Measurements from ENCODE around the gene ANKS6. TPM values are rescaled to one million over a fixed set of nuclear protein-coding genes. Genes with fewer than 3 reads are reported as not detected.

ANKS6 gene
- total RNA-seq, 1 experiment from 2014 or later, result 16.4 TPM

DNA sequence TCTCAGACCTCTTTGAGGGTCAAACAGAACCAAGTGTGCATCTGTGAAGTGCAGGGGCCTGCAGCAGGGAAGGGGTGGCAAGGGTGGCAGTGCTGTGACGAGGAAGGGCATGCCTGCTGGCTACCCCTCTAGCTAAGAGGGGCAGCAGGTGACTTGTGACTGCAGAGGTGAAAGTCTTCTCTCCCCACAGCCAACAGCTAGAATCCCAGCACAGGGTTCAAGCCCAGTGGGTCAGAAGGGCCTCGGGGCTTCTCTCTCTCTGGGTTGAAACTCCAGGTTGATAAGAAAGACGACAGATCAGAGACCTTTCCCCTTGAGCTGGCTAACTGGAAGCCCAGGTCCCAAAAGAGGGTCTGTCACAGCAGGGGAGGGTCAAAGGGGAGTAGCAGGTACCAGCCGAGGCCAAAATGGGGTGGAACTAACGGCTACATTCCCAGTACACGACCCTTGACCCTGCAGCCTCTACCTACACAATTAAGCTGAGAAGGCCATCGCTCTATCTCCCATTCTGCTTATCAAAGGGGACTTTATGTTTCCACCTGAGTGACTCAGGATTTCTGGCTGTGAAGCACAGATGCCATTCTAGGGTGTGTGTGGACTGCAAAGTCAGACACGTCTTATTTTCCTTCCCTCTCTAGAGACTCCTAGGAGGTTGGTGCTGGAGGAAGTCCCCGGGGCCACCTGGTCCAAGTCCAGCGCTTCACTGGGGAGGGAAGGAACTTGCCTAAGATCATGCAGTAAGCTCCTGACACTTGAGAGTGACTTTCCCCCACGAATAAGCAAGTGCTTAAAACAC is 14.6 kb downstream of the ANKS6 start:
- in situ Hi-C loops (cut with HindIII; ENCODE audit: low pct_unique_long_range_greater_than_20kb, low sequenced_read_pairs), result no loop called here
- DNase-seq (ENCODE audit: low read depth, low spot score), result no peak

GRCh38 chr9:98780059-98780749 is 16.2 kb downstream of the ANKS6 start:
- in situ Hi-C loops (cut with HindIII; ENCODE audit: low pct_unique_long_range_greater_than_20kb, low sequenced_read_pairs), result no loop called here
- DNase-seq (ENCODE audit: low read depth, low spot score), result no peak

DNA sequence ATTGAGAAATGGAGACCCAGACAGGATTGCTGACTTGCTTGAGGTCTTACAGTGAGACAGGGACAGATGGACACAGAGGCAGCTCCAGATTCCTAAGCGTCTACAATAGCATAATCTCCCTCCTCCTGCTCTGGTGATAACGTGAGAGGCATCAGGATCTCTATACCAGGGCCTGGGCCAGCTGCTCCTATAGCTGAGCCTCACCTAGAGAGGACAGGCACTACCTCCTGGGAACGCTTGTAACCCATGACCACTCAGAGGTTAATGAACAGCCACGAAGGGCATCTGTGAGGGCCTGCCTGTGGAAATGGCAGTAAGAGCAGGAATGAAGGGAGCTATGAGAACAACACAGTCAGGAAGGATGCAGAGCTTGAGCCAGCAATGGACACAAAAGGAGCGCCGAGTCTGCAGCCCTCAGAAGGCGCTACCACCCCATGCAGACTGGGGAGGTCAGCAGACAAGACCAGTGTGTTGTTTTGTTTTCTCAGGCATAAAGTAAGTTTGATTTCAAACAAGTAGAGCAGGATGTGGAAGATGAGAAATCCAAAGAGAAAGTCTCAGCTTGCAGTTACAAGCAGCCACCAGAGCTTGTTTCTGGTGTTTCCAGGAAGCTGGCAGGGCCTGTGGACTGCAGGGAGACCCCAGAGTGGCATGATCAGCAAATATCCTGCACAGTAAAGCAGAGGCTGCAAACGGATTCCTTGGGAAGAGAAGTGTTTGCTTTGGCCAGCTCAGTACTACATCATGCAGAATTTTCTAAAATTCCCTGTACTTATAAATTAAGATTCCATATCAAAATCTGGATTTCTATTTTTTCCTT is 17.4 kb downstream of the ANKS6 start:
- in situ Hi-C loops (cut with HindIII; ENCODE audit: low pct_unique_long_range_greater_than_20kb, low sequenced_read_pairs), result no loop called here
- DNase-seq (ENCODE audit: low read depth, low spot score), result no peak

- DNase-seq (ENCODE audit: low read depth, low spot score), result no peak
- in situ Hi-C loops (cut with HindIII; ENCODE audit: low pct_unique_long_range_greater_than_20kb, low sequenced_read_pairs), result no loop called here
These were observed 18.1 kb downstream of the ANKS6 start for GRCh38 chr9:98778251-98778650.

DNA sequence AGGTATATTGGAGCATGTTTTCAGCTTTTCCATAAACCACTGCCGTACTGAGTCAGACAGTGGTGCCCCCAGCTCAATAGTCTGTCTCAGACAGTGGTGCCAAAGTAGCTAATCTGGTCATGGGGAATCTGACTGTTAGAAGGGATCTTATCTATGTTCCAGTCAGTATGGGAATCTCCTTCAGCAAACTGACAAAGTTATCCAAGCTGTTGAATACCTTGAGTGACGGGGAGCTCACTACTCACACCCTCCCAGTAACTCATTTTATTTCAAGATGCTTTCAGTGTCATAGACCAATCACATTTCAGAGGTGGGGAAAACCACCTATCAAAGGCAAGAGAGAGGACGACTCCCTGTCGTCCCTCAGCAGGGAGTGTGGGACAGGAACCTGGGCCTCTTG is 18.7 kb downstream of the ANKS6 start:
- DNase-seq (ENCODE audit: low read depth, low spot score), result no peak
- in situ Hi-C loops (cut with HindIII; ENCODE audit: low pct_unique_long_range_greater_than_20kb, low sequenced_read_pairs), result no loop called here

DNA sequence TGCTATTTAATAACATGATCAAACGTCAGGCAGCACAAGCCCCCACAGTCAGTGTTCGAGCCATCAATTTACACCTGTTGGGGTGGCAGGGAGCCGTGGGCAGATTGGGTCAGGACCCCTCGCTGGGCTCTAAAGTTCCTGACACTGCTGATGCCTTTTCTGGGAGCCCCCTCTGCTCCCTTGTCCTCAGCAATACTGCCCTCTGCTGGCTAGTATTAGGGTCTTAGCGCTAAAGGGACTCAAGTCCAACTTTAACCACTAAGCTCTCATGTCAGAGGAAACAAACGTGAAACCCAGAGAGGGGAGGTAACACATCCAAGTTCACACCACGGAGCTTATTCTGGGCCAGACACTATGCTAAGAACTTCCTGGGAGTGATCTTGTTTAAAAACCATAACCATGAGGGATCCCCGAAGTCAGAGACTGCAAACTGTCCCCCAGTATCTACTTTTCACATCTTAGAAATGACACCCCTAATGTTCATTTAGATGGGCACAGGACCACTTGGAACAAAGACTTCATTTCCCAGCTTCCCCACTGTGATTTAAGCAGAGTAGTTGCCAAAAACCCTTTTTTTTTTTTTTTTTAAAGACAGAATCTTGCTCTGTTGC is 20.4 kb downstream of the ANKS6 start:
- DNase-seq (ENCODE audit: low read depth, low spot score), result peak; percentile 83
- in situ Hi-C loops (cut with HindIII; ENCODE audit: low pct_unique_long_range_greater_than_20kb, low sequenced_read_pairs), result no loop called here

GRCh38 chr9:98774746-98775145 is 21.6 kb downstream of the ANKS6 start:
- DNase-seq (ENCODE audit: low read depth, low spot score), result peak; percentile 52
- in situ Hi-C loops (cut with HindIII; ENCODE audit: low pct_unique_long_range_greater_than_20kb, low sequenced_read_pairs), result no loop called here

- DNase-seq (ENCODE audit: low read depth, low spot score), result no peak
- in situ Hi-C loops (cut with HindIII; ENCODE audit: low pct_unique_long_range_greater_than_20kb, low sequenced_read_pairs), result no loop called here
These were observed 22.6 kb downstream of the ANKS6 start for GRCh38 chr9:98773721-98774120.

GRCh38 chr9:98772364-98773155 is 23.8 kb downstream of the ANKS6 start:
- in situ Hi-C loops (cut with HindIII; ENCODE audit: low pct_unique_long_range_greater_than_20kb, low sequenced_read_pairs), result no loop called here
- no peak for DNase-seq (ENCODE audit: low read depth, low spot score)

DNA sequence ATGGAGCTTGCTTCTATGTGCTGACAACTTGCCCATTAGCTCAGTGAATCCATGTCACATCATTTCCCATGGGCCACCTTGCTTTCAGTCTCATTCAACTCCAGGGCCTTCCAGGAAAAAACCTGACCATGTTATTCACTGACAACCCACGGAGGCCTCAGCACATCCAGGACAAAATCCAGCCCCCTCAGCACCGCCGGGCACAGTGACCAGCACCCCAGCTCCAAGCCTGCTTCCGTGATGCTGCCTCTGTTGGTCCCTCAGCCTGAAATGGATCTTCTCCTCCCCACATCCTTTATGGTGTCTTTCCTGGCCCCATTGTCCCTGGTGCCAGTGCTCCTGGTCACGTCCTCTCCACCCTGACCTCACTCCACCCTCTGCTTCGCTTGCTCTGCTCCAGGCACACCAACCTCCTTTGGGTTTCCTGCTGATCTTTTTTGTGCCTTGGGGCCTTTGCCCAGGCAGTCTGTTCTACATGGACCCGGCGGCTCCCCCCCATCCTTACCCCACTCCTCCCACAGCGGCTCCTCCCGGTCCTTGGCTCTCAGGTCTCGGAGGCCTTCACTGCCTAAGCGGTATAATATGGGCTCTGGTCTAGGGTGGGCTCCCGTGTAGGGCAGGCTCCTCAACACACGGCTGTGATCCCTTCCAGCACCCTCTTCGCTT is 25.0 kb downstream of the ANKS6 start:
- no peak for DNase-seq (ENCODE audit: low read depth, low spot score)
- in situ Hi-C loops (cut with HindIII; ENCODE audit: low pct_unique_long_range_greater_than_20kb, low sequenced_read_pairs), result no loop called here

GRCh38 chr9:98770717-98771116 is 25.6 kb downstream of the ANKS6 start:
- in situ Hi-C loops (cut with HindIII; ENCODE audit: low pct_unique_long_range_greater_than_20kb, low sequenced_read_pairs), result no loop called here
- DNase-seq (ENCODE audit: low read depth, low spot score), result no peak

DNA sequence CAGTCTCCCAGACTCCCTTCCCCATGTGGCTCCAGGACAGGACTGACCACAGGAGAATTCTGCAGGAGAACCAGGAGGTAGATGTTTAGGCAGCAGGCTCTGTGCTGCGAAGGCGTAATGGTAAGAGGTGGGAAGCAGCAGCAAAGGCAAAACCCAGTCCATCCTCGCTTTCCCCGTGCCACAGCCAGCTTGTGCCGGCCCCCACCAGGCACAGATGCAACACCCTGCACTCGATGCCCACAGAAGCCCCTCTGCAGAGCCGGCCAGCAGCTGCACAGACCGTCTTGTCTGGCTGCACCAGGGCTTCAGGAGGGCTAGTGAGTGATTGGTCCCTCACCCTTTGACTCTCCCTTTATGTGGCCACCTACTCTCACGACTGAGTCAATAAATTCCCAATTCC is 28.0 kb downstream of the ANKS6 start:
- in situ Hi-C loops (cut with HindIII; ENCODE audit: low pct_unique_long_range_greater_than_20kb, low sequenced_read_pairs), result no loop called here
- DNase-seq (ENCODE audit: low read depth, low spot score), result no peak

GRCh38 chr9:98767915-98768314 is 28.4 kb downstream of the ANKS6 start:
- in situ Hi-C loops (cut with HindIII; ENCODE audit: low pct_unique_long_range_greater_than_20kb, low sequenced_read_pairs), result no loop called here
- DNase-seq (ENCODE audit: low read depth, low spot score), result no peak

GRCh38 chr9:98767196-98767595 is 29.2 kb downstream of the ANKS6 start:
- in situ Hi-C loops (cut with HindIII; ENCODE audit: low pct_unique_long_range_greater_than_20kb, low sequenced_read_pairs), result no loop called here
- DNase-seq (ENCODE audit: low read depth, low spot score), result no peak

DNA sequence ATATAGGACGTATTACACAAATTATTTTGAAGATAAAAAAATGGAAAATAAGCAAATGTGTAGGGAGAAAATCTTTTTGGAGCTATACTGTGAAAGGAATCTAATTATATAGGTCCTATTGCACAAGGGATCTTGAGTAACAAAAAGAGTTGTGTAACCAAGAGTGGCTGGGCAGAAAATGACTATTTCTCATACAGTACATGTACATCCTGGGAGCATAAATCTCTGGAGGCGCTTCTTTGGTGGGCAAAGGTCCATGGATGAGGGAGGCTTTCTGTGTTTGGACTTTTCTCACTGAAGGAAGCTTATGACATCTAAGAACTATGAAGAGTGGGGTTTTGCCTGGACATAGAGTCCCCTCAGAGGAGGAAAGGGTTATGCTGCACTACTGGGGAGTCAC is 29.8 kb downstream of the ANKS6 start:
- in situ Hi-C loops (cut with HindIII; ENCODE audit: low pct_unique_long_range_greater_than_20kb, low sequenced_read_pairs), result no loop called here
- DNase-seq (ENCODE audit: low read depth, low spot score), result no peak

DNA sequence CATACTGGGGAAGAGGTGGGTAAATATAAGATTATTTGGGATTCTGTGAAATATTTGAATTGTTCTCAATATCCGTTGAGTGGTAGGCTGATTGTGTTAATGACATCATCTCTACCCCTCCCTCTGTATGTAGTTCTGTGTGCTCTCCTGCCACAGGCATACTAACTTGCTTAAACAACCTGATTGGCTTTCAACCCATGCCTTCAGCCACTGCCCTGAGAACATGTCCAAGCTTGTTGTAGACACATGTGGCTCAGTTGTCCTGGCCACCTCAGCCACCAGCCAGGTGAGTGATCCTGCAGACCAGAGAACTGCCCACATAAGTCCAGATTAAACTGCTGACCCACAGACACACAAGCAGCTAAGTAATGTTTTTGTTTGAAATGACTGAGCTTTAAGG is 31.1 kb downstream of the ANKS6 start:
- in situ Hi-C loops (cut with HindIII; ENCODE audit: low pct_unique_long_range_greater_than_20kb, low sequenced_read_pairs), result no loop called here
- no peak for DNase-seq (ENCODE audit: low read depth, low spot score)

Measured in SK-MEL-5 (cell line).